Measurements from ENCODE around the gene DMRTC2.
A peak's percentile ranks its signal among the peaks of the same experiment; 100 is the strongest.
"Not testable (repeated sequence)": the region's sequence is repeated elsewhere in the genome, so short reads cannot be mapped to it uniquely, and the experiment has no call there.

Gene DMRTC2

DNA sequence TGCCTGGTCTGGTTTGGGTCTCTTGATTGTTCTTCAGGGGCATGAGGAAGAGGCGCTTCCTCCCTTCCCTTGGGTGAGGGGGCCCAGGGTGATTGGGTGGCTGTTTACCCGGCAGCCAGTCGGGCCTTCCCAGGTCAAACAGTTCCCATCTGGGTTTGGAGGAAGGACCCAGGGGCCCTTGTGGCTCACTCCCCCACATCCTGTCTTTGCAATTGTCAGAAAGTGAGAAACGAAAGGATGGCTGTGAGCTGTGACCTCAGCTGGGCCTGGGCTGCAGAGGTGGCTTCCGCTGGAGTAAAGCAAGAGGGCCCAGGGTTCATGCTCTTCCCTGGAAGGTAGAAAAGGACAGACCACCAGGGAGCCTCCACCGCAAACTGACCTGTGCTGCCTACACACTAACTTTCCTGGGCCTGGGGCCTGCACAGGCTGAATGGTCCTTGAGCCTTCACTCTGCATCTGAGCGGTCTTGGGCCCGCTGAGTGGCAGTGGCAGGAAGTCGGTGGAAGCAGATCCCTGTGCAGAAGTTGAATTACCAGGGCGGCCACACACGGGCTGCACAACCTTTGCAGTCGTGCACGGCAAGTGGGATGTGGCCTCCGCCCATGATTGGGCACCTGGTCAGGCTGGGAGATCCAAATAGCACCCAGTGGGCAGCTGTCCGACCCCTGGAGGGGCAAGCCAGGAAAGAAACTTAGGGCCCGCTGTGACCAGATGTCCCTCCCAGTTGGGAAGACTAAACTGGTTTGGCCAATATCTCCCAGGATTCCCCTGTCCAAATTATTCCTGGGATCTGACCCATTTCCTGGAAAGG is 26.9 kb downstream of the DMRTC2 start:
- no peak for DNase-seq (ENCODE audit: low read depth)

DNA sequence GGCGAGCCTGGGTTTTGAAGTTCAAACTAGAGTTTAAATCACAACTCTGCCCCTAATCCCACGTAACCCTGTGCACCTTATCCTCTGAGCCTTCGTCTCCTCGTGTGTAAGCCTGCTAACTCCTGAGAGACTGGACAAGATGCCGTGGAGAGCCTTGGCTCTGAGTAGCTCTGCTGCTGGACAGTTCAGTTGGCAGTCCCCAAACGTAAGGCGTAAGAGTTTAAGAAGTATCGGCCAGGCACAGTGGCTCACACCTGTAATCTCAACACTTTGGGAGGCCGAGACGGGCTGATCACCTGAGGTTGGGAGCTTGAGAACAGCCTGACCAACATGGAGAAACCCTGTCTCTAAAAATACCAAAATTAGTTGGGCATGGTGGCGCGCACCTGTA is 27.5 kb downstream of the DMRTC2 start:
- no peak for DNase-seq (ENCODE audit: low read depth)

DNA sequence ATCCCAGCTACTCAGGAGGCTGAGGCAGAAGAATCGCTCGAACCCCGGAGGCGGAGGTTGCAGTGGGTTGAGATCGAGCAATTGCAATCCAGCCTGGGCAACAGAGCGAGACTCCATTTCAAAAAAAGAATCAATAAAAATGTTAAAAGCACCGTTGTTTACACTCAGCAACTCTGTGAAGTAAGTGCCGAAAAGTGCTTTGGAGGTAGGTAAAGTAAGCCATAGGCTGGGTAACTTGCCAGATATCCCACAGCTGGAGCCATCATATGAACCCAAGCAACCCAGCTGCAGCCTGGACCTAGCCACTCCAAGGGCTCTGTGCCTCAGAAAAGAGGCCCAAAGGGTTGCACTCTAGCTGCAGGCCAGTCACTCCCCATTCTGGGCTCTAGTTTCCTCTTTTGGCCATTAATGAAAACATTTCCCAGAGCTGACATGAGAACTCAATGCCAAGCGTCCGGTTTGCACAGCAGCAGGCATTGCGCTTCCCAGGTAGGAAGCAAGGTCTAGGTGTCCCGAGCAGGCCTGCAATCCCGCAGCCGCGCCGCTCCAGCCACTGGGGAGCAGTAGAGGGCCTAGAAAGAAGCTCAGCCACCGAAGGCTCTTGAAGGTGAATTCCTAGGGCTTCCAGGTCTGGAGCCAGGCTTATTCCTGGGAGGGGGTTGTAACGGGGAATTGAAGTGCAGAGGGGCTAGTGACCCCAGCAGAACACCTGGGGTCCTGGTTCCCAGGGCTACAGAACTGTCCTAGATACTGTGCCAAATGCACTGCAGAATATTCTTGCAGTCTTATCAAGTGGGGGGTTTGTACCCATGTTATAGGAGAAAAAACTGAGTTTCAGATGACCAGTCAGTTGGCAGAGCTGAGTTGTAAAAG is 28.2 kb downstream of the DMRTC2 start:
- peak; percentile 70 for DNase-seq (ENCODE audit: low read depth)

DNA sequence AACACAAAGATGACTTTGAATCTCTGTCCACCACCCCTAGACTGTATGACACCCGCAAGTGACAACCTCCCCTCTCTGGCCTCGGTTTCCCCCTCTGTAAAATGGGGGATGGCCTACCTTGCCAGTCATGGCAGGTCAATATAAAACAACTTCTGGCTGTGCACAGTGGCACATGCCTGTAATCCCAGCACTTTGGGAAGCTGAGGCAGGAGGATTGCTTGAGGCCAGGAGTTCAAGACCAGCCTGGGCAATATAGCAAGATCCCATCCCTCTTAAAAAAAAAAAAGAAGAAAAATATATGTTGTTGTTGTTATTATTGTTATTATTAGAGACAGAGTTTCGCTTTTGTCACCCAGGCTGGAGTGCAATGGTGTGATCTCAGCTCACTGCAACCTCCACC is 31.1 kb downstream of the DMRTC2 start:
- DNase-seq (ENCODE audit: low read depth): not testable (repeated sequence)

DNA sequence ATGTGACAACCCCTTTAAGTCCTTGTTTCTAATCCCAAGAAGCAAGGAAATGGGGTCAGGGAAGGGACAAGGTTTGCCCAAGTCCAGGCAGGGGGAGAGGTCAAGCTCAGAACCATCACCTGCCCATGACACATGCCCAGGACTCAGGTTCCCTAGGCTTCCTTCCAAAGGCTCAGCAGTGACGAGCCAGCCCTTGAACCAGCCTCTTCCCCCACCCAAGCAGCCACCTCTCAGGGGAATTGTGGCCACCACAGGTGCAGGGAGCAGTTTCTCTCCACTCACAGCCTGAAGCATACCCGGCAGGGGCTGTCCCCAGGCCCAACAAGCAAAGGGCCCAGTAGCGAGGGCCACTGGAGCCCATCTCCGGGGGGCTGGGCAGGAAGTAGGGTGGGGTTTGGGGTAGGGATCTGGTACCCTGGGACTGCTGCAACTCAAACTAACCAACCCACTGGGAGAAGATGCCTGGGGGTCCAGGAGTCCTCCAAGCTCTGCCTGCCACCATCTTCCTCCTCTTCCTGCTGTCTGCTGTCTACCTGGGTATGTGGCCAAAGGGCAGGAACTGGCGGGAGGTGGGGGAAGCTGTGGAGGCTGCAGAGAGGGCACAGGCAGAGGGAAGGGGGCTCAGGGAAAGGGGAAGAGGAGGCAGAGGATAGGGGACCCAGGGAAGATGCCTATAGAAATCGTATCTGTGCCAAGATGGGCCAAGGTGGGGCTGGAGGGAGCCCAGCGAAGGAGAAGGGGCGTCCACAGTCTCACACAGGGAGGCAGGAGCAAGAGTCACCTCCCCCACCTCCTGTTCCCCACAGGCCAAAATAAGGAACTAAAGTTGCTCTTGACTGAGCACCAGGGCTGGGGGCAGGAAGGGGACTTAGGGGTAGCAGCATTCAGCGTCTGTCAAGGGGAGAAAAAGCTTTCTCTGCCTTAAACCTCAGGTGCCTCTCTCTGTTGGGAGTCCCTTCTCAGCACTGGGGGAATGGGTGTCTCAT is 32.3 kb downstream of the DMRTC2 start, which contains the start of gene CD79A:
TSS of gene CD79A (plus strand) at position 433 of the 986 bp plus-strand sequence. CDS start at position 459, 26 bp downstream.
- DNase-seq (ENCODE audit: low read depth): no peak

DNA sequence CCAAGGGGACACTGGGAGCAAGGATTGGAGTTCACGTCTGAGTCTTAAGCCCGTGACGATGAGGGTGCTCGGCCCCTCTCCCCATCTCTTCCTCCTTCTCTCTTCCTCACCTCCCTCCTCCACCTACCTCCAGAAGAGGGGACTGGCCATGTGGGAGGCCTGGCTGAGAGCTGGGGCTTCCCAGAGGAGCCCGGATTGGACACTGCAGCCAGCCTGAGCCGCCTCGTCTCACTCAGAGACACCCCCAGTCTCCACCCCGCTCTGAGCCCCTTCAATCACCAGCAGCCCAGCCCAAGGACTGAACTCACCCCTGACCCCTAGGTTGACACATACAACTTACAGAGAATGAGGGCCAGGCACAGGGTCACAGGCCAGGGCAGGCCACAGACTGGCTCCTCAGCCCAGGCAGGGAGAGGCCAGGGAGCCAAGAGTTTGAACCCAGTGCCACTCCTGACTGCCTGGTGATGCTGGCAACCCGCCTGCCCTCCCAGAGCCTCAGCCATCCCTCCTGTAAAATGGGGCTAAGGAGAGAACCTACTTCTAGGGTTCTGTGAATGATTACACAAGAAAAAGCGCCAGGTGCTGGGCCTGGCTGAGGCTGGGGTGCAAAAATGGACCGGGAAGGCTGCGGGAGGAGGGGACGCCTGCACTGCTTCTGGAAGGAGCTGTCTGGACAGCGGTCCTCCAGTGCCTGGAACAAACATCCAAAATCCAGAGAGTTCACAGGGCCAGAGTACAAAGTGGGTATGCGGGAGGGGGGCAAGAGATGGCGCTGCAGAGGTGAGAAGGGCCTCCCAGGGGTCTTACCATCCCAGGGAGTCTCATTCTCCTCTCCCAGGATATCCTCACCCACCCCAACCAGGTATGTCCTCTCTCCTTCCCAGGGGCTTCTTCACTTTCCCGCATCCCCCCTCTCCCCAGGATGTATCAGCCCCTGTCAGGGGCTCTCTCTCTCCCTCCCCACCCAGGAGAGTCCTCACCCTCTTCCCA is 33.4 kb downstream of the DMRTC2 start:
- no peak for DNase-seq (ENCODE audit: low read depth)

DNA sequence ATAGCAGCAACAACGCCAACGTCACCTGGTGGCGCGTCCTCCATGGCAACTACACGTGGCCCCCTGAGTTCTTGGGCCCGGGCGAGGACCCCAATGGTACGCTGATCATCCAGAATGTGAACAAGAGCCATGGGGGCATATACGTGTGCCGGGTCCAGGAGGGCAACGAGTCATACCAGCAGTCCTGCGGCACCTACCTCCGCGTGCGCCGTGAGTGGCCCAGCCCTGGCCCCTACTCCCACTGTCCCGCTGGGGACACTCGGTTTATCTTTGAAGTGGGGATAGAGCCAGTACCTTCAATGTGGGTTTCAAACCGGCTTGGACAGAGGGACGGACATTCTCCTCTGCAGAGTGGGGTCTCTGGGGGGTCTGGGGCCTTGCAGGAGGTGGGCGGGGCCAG is 34.2 kb downstream of the DMRTC2 start:
- DNase-seq (ENCODE audit: low read depth): no peak

DNA sequence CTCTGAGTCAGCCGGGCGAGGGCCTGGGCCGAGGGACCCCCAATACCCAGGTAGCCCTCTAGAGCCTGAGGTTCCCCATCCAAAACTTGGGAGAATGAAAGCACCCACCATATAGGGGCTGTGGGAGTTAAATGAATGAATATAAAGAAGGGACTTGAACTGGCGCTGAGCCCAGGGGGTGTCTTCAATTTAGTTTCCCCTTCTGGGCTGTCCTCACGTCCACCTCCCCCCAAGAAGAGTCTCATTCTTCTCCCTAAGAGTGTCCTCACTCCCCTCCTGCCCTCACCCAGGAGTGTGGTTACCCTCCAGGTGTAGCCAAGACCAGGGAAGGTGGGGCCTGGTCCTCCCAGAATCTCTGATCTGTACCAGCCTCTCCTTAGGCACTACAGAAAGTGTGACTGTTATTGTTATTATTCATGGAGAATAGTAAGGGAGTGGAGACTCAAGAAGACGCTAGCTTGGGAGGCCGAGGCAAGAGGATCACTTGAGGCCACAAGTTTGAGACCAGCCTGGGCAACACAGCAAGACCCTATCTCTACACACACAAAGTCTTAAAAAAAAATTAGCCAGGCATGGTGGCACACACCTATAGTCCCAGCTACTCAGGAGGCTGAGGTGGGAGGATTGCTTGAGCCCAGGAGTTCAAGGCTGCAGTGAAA is 35.0 kb downstream of the DMRTC2 start:
- no peak for DNase-seq (ENCODE audit: low read depth)

DNA sequence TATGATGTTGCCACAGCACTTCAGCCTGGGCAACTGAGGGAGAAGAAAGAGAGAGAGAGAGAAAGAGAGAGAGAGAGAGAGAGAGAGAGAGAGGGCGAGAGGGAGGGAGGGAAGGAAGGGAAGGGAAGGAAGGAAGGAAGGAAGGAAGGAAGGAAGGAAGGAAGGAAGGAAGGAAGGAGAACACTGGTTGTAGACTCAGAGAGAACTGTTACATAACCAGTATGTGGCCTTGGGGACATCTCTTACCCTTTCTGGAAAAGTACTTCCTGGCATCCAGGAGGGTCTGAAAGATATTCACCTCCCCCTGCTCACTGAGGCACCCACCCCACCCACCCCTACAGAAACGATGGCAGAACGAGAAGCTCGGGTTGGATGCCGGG is 35.5 kb downstream of the DMRTC2 start:
- DNase-seq (ENCODE audit: low read depth): no peak

DNA sequence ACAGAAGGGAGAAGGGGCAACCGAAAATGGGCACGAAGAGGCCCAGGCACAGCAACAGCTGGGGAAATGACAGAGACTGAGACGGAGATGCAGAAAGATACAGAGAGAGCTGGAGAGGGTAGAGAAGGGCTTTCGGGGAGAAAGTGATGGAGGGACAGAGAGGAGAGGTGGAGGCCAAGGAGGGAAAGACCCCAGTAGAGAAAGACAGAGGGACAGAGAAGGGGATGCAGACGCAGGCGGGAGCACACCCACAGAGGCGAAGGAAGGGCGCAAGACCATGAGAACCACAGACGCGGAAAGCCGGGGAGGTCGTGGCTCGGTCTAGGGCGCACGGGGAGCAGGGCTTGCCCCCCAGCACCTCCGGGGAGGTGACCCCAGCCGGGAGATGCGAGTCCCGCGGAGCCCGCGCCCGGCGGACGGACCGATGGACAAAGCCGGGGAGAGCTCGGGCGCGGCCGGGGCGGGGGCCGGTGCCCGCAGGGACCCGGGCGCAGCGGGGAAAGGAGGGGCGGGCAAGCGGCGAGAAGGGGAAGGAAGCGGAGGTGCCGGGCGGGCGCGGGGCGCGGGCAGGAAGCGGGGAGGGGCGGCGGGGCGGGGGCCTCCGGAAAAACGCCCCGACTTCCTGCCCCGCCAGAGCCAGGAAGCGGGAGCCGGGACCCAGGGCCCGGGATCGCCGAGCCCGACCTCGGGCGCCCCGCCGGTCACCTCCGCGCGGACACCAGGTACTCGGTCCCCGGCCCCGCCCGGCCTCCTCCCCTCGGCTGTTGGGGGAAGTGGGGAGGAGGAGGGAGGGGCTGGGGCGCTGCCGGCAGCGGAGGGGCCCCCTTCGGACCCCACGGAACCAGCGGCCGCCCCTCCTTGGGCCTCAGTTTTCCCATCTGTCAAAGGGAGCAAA is 38.0 kb downstream of the DMRTC2 start, which contains the start of gene ARHGEF1:
TSS of gene ARHGEF1 (plus strand) at position 617 of the 895 bp plus-strand sequence. CDS start 4,899 bp downstream, outside the sequence.
- DNase-seq (ENCODE audit: low read depth): no peak

DNA sequence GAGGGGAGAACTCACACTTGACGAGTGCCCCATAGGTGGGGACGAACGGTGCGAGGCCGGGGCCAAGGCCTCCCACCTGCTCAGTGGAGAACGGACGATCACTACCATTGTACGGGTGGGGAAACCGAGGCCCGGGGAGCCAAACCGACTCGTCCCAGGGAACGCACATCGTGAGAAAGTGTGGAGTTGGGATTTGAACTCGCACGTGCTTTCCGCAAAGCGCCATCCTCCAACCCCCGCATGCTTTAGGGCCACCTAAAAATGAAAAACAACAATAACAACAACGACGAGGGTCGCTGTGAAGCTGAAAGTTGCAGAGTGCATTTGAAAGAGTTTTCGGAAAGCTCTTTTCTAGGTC is 38.6 kb downstream of the DMRTC2 start:
- DNase-seq (ENCODE audit: low read depth): no peak

DNA sequence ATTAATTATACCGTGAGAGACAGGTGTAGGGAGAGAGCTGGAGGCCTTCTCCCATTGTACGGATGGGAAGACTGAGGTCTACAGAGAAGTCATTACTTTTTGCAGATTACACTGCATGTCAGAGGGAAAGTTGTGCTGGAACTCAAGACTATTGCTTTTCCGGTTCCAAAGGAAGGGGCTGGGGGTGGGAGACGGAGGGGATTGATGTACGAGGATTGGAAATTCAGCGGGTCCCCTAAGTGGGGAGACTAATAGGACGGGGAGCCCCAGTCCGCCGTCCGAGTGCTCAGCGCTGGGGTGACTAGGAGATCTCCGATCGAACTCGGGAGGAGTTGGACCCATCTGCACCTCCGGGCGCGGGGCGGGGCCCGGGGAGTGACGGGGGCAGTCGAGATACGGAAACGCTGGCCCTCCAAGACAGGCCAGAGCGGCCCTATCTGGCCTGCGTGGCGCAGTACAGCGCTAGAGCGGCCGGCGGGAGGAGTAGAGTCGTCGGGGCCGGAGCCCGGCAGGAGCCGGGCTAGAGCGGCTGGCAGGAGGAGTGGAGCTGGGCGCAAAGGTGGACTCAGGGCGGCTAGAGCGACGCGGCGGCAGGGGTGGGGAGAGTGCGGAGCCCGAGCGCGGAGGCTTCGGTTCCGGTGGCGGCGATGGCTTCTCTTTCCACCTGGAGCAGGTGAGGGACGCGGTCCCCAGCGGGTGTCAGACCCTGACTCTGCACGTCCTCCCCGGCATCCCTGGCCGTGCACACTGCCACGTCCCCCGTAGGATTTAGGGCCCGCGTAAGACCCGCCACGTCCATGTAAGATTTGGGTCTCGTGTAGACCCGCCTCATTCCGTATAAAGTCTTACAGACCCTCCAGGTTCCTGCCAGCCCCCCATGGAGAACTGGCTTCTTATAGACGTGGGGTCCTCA is 39.2 kb downstream of the DMRTC2 start:
- DNase-seq (ENCODE audit: low read depth): peak; percentile 98

DNA sequence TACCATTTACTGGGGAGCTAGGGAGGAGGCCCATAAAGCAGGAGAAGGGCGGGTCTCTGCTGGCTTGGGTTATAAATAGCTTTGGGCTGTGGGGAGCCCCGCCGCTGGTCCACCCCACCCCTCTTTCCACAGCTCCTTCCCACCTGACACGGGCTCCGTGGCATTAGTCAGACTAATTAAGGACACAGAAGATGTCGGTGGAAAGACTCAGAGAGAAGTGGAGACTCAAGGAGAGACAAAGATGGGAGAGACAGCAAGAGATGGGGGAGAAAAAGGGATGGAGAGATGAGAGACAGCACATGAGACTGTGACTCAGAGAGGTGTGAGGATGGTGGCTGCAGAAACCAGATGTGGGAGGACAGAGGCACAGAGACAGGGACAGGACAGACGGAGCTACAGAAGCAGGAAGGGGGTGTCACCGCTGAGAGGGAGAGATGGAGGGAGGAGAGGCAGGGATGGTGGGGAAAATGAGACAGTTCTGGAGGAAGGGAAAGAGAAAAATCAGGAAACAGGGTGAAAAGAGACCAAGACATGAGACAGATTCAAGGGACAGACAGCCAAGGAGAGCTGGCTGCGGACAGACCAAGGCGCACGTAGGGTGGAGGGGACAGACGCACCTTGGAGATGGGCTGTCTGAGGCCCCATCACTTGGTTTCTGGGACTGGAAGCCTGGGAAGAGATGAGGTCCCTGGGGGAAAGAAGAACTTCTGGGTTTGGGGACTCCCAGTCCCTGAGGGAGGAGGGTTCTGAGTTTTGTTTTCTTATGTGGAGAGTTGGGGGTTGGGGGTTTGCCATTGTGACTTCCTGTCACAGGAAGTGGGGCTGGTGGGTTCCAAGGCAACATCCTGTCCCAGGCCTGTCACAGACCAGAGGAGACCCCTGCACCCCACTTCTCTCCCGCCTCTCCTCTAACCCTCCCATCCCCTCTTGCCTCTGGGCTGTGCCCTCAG is 42.2 kb downstream of the DMRTC2 start:
- DNase-seq (ENCODE audit: low read depth): no peak

DNA sequence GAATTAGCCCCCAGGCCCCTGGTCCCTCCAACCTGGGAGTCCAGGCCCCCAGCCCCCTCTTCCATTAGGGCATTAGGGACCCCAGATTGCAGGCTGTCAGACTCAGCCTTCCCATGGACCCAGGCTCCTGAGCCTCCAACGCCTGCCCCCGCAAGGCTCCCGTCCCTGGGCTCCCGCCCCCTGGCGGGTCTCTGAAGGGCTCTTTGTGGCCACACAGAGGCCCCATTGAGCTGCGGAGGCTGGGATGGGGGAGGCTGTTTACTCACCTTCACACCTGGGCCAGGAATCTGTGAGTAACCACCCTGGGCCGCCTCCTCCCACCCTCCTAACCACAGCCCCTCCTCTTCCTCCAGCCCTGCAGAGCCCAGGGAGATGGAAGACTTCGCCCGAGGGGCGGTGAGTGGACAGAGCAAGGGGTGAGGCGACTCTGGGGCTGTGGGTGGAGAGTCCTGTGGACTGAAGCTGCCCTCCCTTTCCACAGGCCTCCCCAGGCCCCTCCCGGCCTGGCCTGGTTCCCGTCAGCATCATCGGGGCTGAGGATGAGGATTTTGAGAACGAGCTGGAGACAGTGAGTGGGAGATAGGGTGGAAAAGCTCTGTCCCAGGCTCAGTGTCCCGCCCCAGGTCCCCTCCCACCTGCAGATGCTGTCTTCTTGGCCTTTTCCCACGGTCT is 43.0 kb downstream of the DMRTC2 start:
- peak; percentile 60 for DNase-seq (ENCODE audit: low read depth)

DNA sequence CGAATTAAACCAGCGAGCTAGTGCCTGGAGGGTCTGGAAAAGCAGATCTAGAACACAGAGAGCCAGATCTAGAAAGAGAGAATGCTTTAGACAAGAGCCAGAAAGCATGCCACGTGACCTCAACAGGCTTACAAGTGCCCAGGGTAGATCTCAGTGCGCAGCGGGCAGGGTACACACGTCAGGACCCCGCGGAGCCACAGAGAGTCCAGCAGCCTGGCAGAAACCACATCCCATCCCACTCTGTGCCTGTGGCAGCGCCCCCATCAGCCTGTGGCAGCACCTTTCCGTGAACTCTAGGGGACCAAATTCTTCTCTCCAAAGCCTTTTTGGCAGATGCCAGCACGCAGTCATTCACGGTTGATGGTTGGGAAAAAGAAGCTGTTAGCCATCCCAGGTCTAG is 44.1 kb downstream of the DMRTC2 start:
- no peak for DNase-seq (ENCODE audit: low read depth)

DNA sequence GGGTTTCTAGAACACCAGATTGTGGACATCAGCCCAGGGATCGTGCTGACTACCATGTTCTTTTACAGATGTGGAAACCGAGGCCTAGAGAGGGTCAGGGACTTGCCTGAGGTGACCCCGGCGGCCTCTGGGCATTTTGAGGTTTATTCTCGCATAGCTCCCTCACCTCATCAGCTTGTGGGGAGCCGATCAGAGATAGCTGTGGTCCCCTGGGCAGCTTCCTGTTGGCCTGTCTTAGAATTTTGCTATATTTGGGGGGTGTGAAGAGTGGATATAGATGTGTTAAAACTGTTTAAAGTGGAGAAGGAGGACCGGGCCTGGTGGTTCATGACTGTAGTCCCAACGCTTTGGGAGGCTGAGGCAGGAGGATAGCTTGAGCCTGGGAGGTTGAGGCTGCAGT is 45.1 kb downstream of the DMRTC2 start:
- DNase-seq (ENCODE audit: low read depth): no peak
